MM.1S (cell line): Measurements from ENCODE around the gene BCL2L1.
"Not testable (repeated sequence)": the region's sequence is repeated elsewhere in the genome, so short reads cannot be mapped to it uniquely, and the experiment has no call there.

Experiments
- DNase-seq: peaks from one replicate; pipeline ENCODE4 v3.0.0-alpha.2; 2015
- H2AFZ ChIP-seq: fragments of 300-600 bp; sonication (generic); 2 replicates; pipeline ENCODE4 v1.6.0; 2016; ENCODE audit warnings: antibody characterized with exemption, low read length
- H3F3A ChIP-seq: fragments of 300-600 bp; sonication (generic); 2 replicates; pipeline ENCODE4 v1.6.1; 2016; ENCODE audit warnings: mild to moderate bottlenecking, antibody characterized with exemption, low read length, moderate library complexity, mixed read lengths; ENCODE audit not compliant: insufficient read depth
- H3K27ac ChIP-seq: fragments of 300-600 bp; sonication (generic); 2 replicates; pipeline ENCODE4 v1.5.1; 2016; ENCODE audit warnings: mild to moderate bottlenecking, low read length
- H3K27me3 ChIP-seq: fragments of 300-600 bp; sonication (generic); replicated peaks from 2 replicates; pipeline ENCODE4 v1.6.0; 2016; ENCODE audit warnings: low read length; ENCODE audit not compliant: insufficient read depth
- H3K36me3 ChIP-seq: fragments of 300-600 bp; sonication (generic); replicated peaks from 2 replicates; pipeline ENCODE4 v1.6.1; 2016; ENCODE audit warnings: mild to moderate bottlenecking, low read length, mixed read lengths; ENCODE audit not compliant: insufficient read depth
- H3K4me1 ChIP-seq: fragments of 300-600 bp; sonication (generic); 2 replicates; pipeline ENCODE4 v1.6.1; 2016; ENCODE audit warnings: low read length, mixed read lengths
- H3K4me2 ChIP-seq: fragments of 300-600 bp; sonication (generic); 2 replicates; pipeline ENCODE4 v1.6.0; 2016; ENCODE audit warnings: low read depth, low read length
- H3K4me3 ChIP-seq: fragments of 300-600 bp; sonication (generic); 2 replicates; pipeline ENCODE4 v1.5.1; 2016; ENCODE audit warnings: low read length, mixed read lengths
- H3K79me2 ChIP-seq: fragments of 300-600 bp; sonication (generic); 2 replicates; pipeline ENCODE4 v1.6.1; 2016; ENCODE audit warnings: mixed run types, low read length, mixed read lengths
- H3K9ac ChIP-seq: fragments of 300-600 bp; sonication (generic); 2 replicates; pipeline ENCODE4 v1.6.1; 2016; ENCODE audit warnings: low read length, mixed read lengths
- H3K9me2 ChIP-seq: fragments of 300-600 bp; sonication (generic); replicated peaks from 2 replicates; pipeline ENCODE4 v1.6.1; 2016; ENCODE audit warnings: mild to moderate bottlenecking, low read length, mixed read lengths; ENCODE audit not compliant: insufficient read depth
- H3K9me3 ChIP-seq: fragments of 300-600 bp; sonication (generic); replicated peaks from 2 replicates; pipeline ENCODE4 v1.6.1; 2016; ENCODE audit warnings: mild to moderate bottlenecking, low read length, mixed read lengths; ENCODE audit not compliant: insufficient read depth
- H4K20me1 ChIP-seq: fragments of 300-600 bp; sonication (generic); 2 replicates; pipeline ENCODE4 v1.6.1; 2016; ENCODE audit warnings: mild to moderate bottlenecking, low read length, moderate library complexity, mixed read lengths; ENCODE audit not compliant: insufficient read depth
- EZH2 ChIP-seq: fragments of 300-600 bp; sonication (generic); optimal IDR thresholded peaks from 2 replicates; pipeline ENCODE3; 2017; ENCODE audit warnings: low read depth, mild to moderate bottlenecking, antibody characterized with exemption, low read length, mixed read lengths
- EZH2phosphoT487 ChIP-seq: fragments of 300-600 bp; sonication (generic); IDR thresholded peaks from 2 replicates; pipeline ENCODE4 v1.6.1; 2018; ENCODE audit warnings: antibody characterized with exemption, low read length
- TF ChIP-seq, protein P1 (sequence below): fragments of 300-600 bp; sonication (generic); IDR thresholded peaks from 2 replicates; pipeline ENCODE4 v1.5.1; 2016; ENCODE audit warnings: antibody characterized with exemption, low read length, mixed read lengths

The BCL2L1 gene

DNA sequence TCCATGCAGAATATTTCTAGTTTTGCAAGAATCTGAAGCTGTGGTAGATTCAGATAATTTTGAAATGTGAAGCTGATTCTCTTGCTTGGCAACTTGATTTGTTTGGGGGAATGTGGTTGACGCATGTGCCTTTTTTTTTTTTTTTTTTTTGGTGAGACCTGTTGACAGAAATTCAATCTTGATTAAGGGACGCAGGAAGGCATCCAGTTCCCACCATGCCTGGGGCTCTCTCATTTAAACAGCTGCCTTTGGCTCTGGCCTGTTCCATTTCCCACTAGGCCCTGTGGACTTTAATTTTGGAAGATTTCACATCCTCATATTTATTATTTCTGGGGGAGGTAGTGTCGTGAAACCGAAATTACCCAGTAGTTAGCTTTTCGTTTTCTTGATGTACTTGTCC is 25.0 kb upstream of the BCL2L1 start:
- no peak overlapping the region for H3K9ac ChIP-seq

DNA sequence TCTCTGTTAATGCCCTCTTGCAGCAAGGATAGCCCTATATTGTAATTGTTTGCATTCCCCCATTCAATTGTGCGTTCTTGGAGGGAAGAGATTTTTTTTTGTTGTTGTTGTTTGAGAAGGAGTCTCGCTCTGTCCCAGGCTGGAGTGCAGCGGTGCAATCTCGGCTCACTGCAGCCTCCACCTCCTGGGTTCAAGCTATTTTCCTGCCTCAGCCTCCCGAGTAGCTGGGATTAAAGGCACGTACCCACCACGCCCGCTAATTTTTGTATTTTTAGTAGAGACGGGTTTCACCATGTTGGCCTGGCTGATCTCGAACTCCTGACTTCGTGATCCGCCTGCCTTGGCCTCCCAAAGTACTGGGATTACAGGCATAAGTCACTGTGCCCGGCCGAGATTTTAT is 24.4 kb upstream of the BCL2L1 start:
- DNase-seq, H4K20me1 ChIP-seq, H3K4me2 ChIP-seq, H3K4me3 ChIP-seq, H3K9me2 ChIP-seq, H3K4me1 ChIP-seq, H2AFZ ChIP-seq, H3K27me3 ChIP-seq, H3K9me3 ChIP-seq, H3K27ac ChIP-seq, H3K36me3 ChIP-seq, H3K9ac ChIP-seq, H3F3A ChIP-seq: not testable (repeated sequence)
- H3K79me2 ChIP-seq = peaks cover 97% of the 10 kb centered on the region

More for the DNA sequence above, 25.0 kb upstream of the BCL2L1 start:
- Histone ChIP-seq H3K36me3 (peaks cover 3% of the 10 kb centered on the region; the same call in 1 of the 2 replicates), H3K79me2 (peaks cover 97% of the 10 kb centered on the region), H3K27me3 (no peaks in the 10 kb centered on the region), H2AFZ (no peak overlapping the region), H3K9me3 (no peaks in the 10 kb centered on the region), H4K20me1 (no peaks in the 10 kb centered on the region; the same call in 1 of the 2 replicates), H3K4me2 (peak overlapping the region; percentile 12; the same call in 1 of the 2 replicates), H3K27ac (no peak overlapping the region), H3F3A (no peaks in the 10 kb centered on the region), H3K4me1 (peaks cover 5% of the 10 kb centered on the region; the same call in 1 of the 2 replicates), H3K9me2 (no peaks in the 10 kb centered on the region), H3K4me3 (no peak overlapping the region)
- TF ChIP-seq EZH2 = no peak
- TF ChIP-seq, protein P1, sequence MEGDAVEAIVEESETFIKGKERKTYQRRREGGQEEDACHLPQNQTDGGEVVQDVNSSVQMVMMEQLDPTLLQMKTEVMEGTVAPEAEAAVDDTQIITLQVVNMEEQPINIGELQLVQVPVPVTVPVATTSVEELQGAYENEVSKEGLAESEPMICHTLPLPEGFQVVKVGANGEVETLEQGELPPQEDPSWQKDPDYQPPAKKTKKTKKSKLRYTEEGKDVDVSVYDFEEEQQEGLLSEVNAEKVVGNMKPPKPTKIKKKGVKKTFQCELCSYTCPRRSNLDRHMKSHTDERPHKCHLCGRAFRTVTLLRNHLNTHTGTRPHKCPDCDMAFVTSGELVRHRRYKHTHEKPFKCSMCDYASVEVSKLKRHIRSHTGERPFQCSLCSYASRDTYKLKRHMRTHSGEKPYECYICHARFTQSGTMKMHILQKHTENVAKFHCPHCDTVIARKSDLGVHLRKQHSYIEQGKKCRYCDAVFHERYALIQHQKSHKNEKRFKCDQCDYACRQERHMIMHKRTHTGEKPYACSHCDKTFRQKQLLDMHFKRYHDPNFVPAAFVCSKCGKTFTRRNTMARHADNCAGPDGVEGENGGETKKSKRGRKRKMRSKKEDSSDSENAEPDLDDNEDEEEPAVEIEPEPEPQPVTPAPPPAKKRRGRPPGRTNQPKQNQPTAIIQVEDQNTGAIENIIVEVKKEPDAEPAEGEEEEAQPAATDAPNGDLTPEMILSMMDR = no peak
- no peak for TF ChIP-seq EZH2phosphoT487
- no peak for DNase-seq

DNA sequence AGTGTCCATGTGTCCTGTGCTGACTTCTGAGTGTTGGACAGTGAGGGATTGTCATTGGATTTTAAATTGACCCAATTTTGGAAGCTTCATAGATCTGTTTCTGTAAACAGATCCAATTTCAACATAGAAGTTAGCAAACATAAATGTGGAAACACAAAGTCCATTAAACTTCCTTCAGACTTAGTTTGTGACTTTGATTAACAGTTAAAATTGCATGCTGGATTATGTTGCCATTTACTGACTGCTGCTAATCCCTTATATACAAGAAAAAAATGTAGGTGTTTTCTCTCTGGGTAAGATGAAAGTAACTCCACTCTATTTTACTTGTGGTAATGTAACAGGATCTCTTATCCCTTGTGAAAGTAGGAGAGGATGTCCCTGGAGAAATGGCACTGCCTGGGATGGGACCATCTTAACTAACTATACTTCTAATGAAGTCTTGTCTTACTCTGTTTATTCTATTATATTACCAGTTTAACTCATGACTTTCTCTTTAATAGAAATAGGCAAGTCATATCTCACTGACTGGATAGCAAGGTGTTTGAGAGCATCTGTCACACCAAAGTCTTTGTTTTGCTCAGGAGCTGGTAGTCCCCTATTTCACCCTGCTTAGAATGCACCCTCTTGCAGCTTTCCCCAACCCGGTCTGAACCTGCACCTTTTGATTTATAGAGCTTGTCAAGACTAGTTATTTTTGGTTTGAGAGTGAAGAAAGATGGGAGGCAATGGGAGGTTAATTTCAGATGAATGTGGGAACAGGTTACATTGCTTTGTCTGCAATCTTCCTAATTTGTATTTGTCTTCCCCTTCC is 23.6 kb upstream of the BCL2L1 start:
- H3K36me3 ChIP-seq = peaks cover 3% of the 10 kb centered on the region; the same call in 1 of the 2 replicates
- H2AFZ ChIP-seq = no peak overlapping the region

More for the DNA sequence above, 23.6 kb upstream of the BCL2L1 start:
- H3K79me2 ChIP-seq = peaks cover 97% of the 10 kb centered on the region
- no peak for DNase-seq
- H3K27ac ChIP-seq = no peak overlapping the region
- H3K9ac ChIP-seq = no peak overlapping the region
- no peaks in the 10 kb centered on the region for H3K27me3 ChIP-seq
- no peaks in the 10 kb centered on the region for H3K9me3 ChIP-seq
- no peaks in the 10 kb centered on the region for H3F3A ChIP-seq
- no peak overlapping the region for H3K4me2 ChIP-seq
- no peaks in the 10 kb centered on the region for H3K9me2 ChIP-seq
- H3K4me1 ChIP-seq = peaks cover 5% of the 10 kb centered on the region; the same call in 1 of the 2 replicates
- no peak overlapping the region for H3K4me3 ChIP-seq
- TF ChIP-seq EZH2phosphoT487 = no peak
- no peak for TF ChIP-seq EZH2
- TF ChIP-seq, protein P1 = no peak
- no peaks in the 10 kb centered on the region; the same call in 1 of the 2 replicates for H4K20me1 ChIP-seq
